Fibroblast of pulmonary artery (primary cell): ENCODE measurements around the gene RPTOR.
A peak's percentile ranks its signal among the peaks of the same experiment; 100 is the strongest.

ENCODE experiments used
- DNase-seq: peaks from one replicate; pipeline ENCODE4 v3.0.0-alpha.2; 2010; ENCODE audit warnings: low read depth
- H3K4me3 ChIP-seq: replicated peaks from 2 replicates; pipeline ENCODE4 v1.5.1; 2011; ENCODE audit warnings: low read depth, mild to moderate bottlenecking, control low read depth, low read length, moderate library complexity
- CTCF ChIP-seq: IDR thresholded peaks from 2 replicates; pipeline ENCODE4 v1.5.1; 2011; ENCODE audit warnings: mild to moderate bottlenecking, control low read depth, low read length, inconsistent platforms; ENCODE audit errors: missing control alignments

The RPTOR gene

DNA sequence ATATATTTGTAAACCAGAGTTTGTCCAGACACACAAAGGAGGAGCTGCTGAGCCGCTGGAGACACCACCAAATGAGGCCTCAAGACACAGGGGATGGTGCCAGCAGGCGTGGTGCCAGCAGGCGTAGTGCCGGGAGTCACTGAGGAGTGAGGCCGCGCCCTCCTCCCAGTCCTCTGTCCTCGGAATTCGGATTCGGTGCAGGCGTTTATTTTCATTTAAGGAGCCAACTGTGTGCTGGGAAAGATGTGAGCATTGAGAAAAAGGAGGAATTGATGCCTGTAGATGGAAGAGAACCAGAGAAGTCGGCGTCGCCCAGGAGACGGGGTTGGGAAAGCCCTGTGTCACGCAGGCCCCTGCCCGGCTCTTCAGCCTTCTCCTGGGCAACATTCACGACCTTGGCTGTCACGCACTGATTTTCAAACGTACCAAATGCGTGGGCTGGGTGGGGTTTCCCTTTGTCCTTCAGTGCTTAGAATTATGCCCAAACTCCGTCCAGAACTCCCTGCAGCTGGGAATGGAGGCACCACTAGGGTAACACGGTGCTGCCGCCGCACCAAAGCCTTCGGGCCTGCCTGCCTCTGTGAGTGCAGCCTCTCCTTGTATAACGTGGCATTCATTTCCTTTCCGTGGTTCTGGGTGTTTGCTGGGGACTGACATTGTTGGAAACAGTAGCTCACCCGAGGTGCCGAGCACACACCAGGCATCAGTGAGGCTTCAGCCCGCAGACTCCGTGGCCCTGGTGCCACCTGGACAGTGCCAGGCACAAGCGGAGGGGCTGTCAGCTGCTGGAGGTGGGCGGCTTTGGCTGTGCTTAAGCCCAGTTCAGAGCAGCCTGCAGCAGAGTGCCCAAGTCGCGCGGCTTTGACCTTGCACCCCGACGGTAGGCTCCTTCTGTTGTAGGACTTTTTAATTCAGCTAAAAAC, 398.0 kb downstream of the RPTOR start:
- peak; percentile 91 for DNase-seq
- H3K4me3 ChIP-seq = no peak overlapping the region

DNA sequence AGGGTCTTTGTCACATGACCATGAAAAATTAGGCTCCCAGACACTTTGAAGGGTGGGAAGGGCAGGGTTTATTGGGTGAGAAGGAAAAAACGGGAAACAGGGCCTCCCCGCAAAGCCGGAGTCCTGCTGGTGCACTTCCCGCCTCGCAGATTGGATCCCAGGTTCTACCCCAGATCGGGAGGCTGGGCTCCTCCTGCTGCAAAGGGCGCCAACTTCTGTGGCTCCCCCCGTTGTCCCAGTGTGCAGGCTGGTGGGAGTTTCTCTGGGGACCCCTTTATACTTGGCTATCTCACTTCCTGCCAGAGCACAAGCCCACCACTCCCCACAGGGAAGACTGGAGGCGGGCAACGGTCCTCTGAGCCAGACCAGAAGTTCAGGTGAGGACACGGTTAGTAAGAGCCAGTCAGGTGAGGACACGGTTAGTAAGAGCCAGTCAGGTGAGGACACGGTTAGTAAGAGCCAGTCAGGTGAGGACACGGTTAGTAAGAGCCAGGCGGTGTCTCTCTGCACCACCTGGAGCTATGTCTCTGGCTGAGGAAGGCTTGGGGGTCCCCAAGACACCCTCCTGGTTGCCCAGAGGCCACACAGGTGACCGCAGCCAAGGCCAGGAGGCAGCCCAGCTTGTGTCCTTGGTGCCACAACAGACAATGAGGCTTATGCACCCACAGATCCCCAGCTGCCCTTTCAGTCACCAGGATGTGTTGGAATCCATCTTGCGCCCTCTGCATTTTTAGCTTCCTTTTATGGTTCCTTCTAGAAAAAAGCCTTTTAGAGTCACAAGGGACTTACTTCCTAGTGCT, 398.9 kb downstream of the RPTOR start:
- no peak for DNase-seq
- TF ChIP-seq CTCF = no peak
- no peak overlapping the region for H3K4me3 ChIP-seq

More for the DNA sequence above, 398.0 kb downstream of the RPTOR start:
- peak; percentile 27 for TF ChIP-seq CTCF

DNA sequence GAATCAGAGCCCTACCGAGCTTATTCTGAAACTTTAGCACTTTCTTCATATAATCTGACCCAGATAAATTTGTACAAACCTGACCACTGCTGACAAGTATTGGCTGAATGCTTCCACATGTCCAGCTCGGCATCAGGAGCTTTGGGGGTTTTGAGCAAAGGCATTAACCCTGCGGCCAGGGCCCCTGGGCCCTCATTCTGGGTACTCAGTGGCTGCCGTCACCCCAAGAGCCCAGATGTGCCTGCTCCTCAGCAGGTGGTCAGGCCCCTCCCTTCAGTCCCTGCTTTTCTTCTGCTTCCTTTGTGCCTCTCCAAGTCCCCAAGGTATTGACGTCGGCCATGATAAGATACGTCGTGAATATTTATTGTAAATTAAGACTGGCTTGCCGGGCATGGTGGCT, 399.7 kb downstream of the RPTOR start:
- DNase-seq = no peak
- H3K4me3 ChIP-seq = no peak overlapping the region
- no peak for TF ChIP-seq CTCF

DNA sequence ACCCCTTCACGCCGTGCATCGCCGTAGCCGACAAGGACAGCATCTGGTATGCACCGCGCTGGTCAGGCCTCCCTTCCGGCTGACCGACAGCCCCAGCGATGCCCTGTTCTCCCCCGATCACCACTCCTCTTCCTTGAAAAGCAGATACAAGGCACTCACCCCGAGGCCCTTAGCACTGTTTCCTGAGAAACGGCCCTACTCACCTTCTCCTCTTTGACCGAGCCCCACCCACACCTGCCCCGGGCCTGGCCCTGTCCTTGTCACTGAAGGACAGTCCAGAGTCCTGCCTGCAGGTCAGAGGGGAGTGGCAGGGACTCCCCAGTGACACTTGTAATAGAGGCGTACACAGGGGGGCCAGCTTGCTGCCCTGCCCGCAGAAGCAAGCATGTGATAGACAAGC, 401.1 kb downstream of the RPTOR start:
- H3K4me3 ChIP-seq = no peak overlapping the region
- DNase-seq = no peak
- TF ChIP-seq CTCF = no peak

GRCh38 chr17:80946449-80946848, 401.8 kb downstream of the RPTOR start:
- no peak for DNase-seq
- no peak overlapping the region for H3K4me3 ChIP-seq
- no peak for TF ChIP-seq CTCF

DNA sequence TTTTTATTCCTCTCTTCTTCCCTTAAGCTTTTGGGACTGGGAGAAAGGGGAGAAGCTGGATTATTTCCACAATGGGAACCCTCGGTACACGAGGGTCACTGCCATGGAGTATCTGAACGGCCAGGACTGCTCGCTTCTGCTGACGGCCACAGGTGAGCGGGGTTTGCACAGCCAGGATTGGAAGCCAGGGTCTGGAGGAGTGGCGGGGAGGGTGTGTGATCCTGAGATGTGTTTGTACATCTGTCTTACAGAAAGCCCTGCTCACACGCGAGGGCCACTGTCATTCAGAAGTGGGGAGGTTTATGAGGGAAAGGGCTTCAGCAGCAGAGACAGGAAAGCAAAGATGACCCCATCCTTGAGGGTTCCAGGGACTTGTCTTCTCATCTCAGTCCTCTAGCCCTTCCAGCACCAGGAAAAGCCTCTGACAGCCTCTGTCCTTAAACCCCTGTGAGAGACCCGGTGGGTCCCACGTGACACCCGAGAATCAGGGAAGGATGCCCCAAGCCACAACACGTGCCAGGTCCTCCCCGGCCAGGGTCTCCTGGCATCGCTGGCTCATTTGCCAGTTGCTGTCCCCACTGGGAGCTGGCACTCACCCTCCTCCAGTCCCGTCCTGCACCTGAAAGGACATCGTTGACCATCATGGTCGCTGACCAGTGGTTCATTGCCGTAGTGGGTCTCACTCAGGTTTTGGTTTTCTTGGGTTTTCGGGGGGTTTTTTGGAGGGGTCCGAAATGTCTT, 402.7 kb downstream of the RPTOR start:
- no peak overlapping the region for H3K4me3 ChIP-seq
- DNase-seq = no peak
- no peak for TF ChIP-seq CTCF
